GM23338 (cell line): ENCODE data around the gene NPPA.

ENCODE experiments used
- CREB1 ChIP-seq: fragments of 250-450 bp; sonication (Bioruptor Pico); IDR thresholded peaks from 2 replicates; pipeline ENCODE4 v1.5.0; 2020; ENCODE audit warnings: low read depth, mild to moderate bottlenecking, moderate library complexity
- CTCF ChIP-seq, 2 experiments: fragments of 200-600 bp in 1 of 2; sonication (generic) in 1 of 2; conservative IDR thresholded peaks; 2 replicates each; pipeline versions ENCODE4 v1.5.1 to v1.6.1; 2016 to 2017; ENCODE audit warnings: antibody characterized with exemption in 2 of 2, low read depth in 2 of 2, mild to moderate bottlenecking in 2 of 2, moderate library complexity in 1 of 2
- ETS1 ChIP-seq: IDR thresholded peaks from 2 replicates; pipeline ENCODE4 v1.6.1; 2016; ENCODE audit warnings: antibody characterized with exemption
- EZH2 ChIP-seq: fragments of 200-600 bp; sonication (generic); IDR thresholded peaks from one replicate; pipeline ENCODE4 v1.8.0; 2017; ENCODE audit warnings: antibody characterized with exemption, mild to moderate bottlenecking, low read depth; ENCODE audit not compliant: unreplicated experiment
- EZH2phosphoT487 ChIP-seq: fragments of 200-600 bp; sonication (generic); IDR thresholded peaks from one replicate; pipeline ENCODE4 v1.8.1; 2018; ENCODE audit warnings: antibody characterized with exemption; ENCODE audit not compliant: unreplicated experiment
- JUNB ChIP-seq: IDR thresholded peaks from one replicate; pipeline ENCODE4 v1.6.1; 2016; ENCODE audit warnings: antibody characterized with exemption; ENCODE audit not compliant: unreplicated experiment
- NANOG ChIP-seq: IDR thresholded peaks from 2 replicates; pipeline ENCODE4 v1.6.1; 2016; ENCODE audit warnings: antibody characterized with exemption, borderline replicate concordance
- POLR2AphosphoS5 ChIP-seq: IDR thresholded peaks from 2 replicates; pipeline ENCODE4 v1.6.1; 2016; ENCODE audit warnings: antibody characterized with exemption, low read depth
- REST ChIP-seq: IDR thresholded peaks from one replicate; pipeline ENCODE4 v1.6.1; 2018; ENCODE audit warnings: antibody characterized with exemption; ENCODE audit not compliant: unreplicated experiment
- STAT1 ChIP-seq: IDR thresholded peaks from one replicate; pipeline ENCODE4 v1.6.1; 2016; ENCODE audit warnings: antibody characterized with exemption; ENCODE audit not compliant: unreplicated experiment
- ZNF114 ChIP-seq: fragments of 250-450 bp; sonication (Bioruptor Pico); IDR thresholded peaks from 2 replicates; pipeline ENCODE4 v1.5.0; 2020; ENCODE audit warnings: mild to moderate bottlenecking, moderate library complexity
- ZNF331 ChIP-seq: fragments of 250-450 bp; sonication (Bioruptor Pico); IDR thresholded peaks from 2 replicates; pipeline ENCODE4 v1.5.0; 2020; ENCODE audit warnings: low read depth, mild to moderate bottlenecking, moderate library complexity

- TF ChIP-seq EZH2 = no peak
- TF ChIP-seq CTCF (conservative IDR thresholded peaks at IDR 0.05; ENCODE audit: low read depth in 2 of 2) = no peak
- TF ChIP-seq POLR2AphosphoS5 = no peak
- no peak for TF ChIP-seq EZH2phosphoT487
- no peak for TF ChIP-seq CREB1 (CRISPR knock-in tag)
- TF ChIP-seq REST = no peak
- no peak for TF ChIP-seq JUNB
- no peak for TF ChIP-seq ETS1
- no peak for TF ChIP-seq STAT1
- no peak for TF ChIP-seq NANOG
- no peak for TF ChIP-seq ZNF331 (CRISPR knock-in tag)
- no peak for TF ChIP-seq ZNF114 (CRISPR knock-in tag)
These were observed 32.6 kb upstream of the NPPA start for GRCh38 chr1:11880181-11880575.
